GM12865 (cell line): ENCODE results near the gene CMTM5.

Source experiments
- DNase-seq: peaks from one replicate; pipeline ENCODE4 v3.0.0; 2010; ENCODE audit warnings: low read depth
- H3K4me3 ChIP-seq: 2 replicates; pipeline ENCODE4 v1.5.1; 2011; ENCODE audit warnings: mild to moderate bottlenecking, low read depth, low read length, control low read depth
- CTCF ChIP-seq: IDR thresholded peaks from 2 replicates; pipeline ENCODE4 v1.5.1; 2011; ENCODE audit warnings: low read length, control low read depth, low read depth, inconsistent platforms; ENCODE audit not compliant: insufficient read depth; ENCODE audit errors: missing control alignments

The CMTM5 gene

GRCh38 chr14:23352506-23353432 lies 24.1 kb upstream of the CMTM5 start, which contains the start of gene SLC22A17:
Gene SLC22A17 (minus strand): TSS chr14:23352887.
- no peak within 1 kb of the TSS for H3K4me3 ChIP-seq
- no peak for TF ChIP-seq CTCF
- no peak for DNase-seq

- no peak overlapping the region for H3K4me3 ChIP-seq
- no peak for TF ChIP-seq CTCF
Measured at GRCh38 chr14:23353433-23353780, 23.4 kb upstream of the CMTM5 start.

GRCh38 chr14:23354990-23355389 lies 21.9 kb upstream of the CMTM5 start:
- H3K4me3 ChIP-seq, result no peak overlapping the region
- no peak for DNase-seq
- TF ChIP-seq CTCF, result no peak

More at GRCh38 chr14:23353433-23353780, 23.4 kb upstream of the CMTM5 start:
- DNase-seq, result no peak

- H3K4me3 ChIP-seq, result no peak overlapping the region
- DNase-seq, result no peak
- no peak for TF ChIP-seq CTCF
Measured at GRCh38 chr14:23355871-23356435, 20.9 kb upstream of the CMTM5 start.

- no peak overlapping the region for H3K4me3 ChIP-seq
- DNase-seq, result no peak
- TF ChIP-seq CTCF, result no peak
Measured at GRCh38 chr14:23356662-23357061, 20.2 kb upstream of the CMTM5 start.

GRCh38 chr14:23357261-23357660 lies 19.6 kb upstream of the CMTM5 start:
- no peak for DNase-seq
- H3K4me3 ChIP-seq, result no peak overlapping the region
- TF ChIP-seq CTCF, result no peak

- no peak overlapping the region for H3K4me3 ChIP-seq
- no peak for DNase-seq
- TF ChIP-seq CTCF, result no peak
Measured at GRCh38 chr14:23358042-23358441, 18.8 kb upstream of the CMTM5 start.
